ENCODE data around the gene ZSCAN30.

GRCh38 chr18:35328868-35329267 lies 38.8 kb upstream of the ZSCAN30 start:
- TF ChIP-seq CTCF (IDR thresholded peaks at IDR 0.05) (no peak), ZNF121 (CRISPR knock-in tag; IDR thresholded peaks at IDR 0.05) (no peak), SP1 (CRISPR knock-in tag; conservative IDR thresholded peaks at IDR 0.05) (no peak), RELA (CRISPR knock-in tag; IDR thresholded peaks at IDR 0.05; ENCODE audit: borderline replicate concordance) (no peak)
